ENCODE results near the gene LAPTM5.
"Not testable (repeated sequence)": the region's sequence is repeated elsewhere in the genome, so short reads cannot be mapped to it uniquely, and the experiment has no call there.

The LAPTM5 gene

GRCh38 chr1:30768830-30769718 is 11.5 kb upstream of the LAPTM5 start:
- no peak for DNase-seq

GRCh38 chr1:30768159-30768829 is 10.7 kb upstream of the LAPTM5 start:
- no peak for DNase-seq

GRCh38 chr1:30766948-30767347 is 9.4 kb upstream of the LAPTM5 start:
- not testable (repeated sequence) for DNase-seq

DNA sequence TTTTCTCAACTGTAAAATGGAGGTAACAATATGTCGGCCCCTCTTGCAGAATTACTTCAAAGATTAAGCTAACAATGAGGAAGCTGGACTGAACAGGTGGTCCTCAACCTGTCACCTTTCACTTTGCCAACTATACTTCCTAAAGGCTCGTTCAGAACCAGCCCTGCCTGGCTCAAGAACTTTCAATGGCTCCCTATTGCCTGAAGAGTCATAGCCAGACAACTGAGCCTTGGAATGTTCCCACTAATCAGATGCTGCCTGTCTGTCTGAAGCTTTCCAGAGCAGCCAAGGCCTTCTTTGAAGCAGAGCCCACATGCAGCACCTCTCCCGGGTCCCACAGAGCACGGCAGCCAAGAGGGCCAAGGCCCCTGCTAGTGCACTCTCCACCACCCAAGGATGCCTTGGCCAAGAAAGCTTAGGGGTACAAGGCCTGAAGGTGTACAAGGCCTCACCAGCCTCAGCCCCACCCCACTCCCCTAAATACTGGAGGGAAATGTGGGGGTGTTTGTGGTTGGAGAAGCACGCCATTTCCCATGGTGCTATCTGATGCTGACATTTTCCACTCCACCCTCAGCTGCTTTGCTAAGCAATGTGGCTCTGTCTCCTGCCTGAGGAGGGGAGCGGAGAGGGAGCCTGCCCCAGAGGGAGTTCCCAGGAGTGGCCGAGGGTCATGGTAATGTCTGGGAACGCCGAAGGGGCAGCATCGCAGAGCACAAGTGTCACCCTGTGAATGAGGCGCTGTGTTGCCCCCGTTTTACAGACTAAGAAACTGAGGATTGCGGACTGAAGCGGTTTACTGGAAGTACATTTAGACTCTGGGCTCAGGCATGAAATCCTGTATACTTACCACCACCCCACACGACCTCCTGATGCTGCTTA is 8.2 kb upstream of the LAPTM5 start:
- DNase-seq = no peak

DNA sequence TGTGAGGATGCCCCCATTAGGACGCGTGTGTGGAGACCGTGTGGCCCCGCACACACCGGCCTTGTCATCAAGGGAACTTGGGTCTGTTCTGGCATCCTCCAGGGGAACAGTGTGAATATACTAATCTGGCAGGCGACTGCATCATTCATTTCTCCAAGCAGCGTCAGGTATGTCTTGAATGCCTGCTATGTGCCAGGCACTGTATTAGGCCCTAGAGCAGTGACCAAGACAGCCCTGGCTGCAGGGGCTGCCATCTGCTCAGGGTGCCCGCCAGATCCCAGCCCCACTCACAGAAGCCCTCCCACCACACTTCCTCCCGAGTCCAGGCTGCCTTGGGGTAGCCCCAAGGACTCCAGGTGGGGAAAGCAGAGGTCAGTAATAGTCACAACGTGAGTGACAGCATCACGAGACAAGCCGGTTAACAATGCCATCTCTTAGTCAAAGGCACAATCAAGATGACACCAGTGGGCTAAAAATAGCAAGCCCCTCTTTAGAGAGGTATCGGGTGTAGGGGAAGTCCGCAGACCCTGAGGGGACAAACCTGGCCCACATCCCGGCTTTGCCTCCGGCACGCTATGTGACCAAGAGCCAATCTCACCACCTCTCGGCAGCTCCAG is 7.5 kb upstream of the LAPTM5 start:
- DNase-seq = no peak

- DNase-seq = no peak
These were observed 6.8 kb upstream of the LAPTM5 start for GRCh38 chr1:30764396-30764795.

DNA sequence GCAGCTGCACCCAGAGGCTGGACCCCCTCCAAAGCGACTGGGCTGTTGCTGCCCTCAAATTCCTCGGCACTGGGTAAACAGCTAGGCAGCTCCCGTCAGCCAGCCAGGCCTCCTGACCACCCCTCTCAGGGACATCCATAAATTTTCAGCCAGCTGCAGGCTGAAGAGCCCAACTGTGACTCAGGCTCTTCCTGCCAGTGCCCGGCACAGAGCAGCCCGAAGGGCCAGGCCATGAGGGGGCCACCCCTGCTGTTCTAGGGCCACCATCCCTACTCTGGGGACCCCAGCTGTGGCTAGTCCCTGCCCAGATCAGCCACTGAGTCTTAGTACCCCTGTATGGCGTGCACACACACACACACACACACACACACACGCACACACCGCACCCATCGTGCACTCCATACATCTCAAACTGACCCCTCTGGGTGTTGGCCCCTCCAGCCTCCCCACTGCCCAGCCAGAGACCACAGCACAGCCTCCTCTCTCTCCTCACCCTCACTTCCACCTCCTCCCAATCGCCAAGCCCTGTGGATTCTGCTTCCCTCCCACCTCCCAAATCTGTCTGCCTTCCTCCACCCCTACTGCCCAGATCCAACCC is 6.2 kb upstream of the LAPTM5 start:
- DNase-seq = no peak

DNA sequence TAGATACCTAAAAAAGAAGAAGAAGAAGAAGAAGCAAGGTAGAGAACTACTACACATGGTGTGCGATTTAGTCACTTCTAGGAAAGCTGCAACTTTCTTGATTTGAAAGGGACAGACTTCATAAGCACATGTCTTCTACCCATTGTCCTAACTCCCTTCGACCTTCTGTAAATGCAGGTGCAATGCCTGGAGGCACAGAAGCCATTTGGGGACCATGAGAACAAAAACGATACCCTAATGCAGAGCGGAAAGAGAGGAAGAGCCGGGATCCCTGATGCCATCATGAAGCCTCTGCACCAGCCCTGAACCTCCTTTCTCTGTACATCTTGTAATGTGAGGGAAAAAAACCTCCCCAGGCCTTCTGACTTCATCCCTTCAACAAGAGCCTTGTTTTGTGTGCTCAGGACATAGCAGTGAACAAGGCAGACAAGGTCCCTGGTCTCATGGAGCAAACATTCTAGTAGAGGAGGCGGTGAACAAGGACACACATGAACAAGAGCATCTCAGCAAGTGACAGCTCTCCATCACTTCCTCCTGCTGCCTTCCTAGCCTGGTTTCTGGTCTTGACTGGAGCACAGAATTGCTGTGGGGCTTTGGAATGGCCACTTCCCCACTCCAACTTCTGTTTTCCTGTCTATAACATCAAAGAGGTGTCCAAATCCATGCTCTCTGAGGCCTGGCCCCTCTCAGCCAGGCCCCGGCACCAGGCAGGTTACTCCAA is 5.5 kb upstream of the LAPTM5 start:
- no peak for DNase-seq

GRCh38 chr1:30762152-30762929 is 4.8 kb upstream of the LAPTM5 start:
- no peak for DNase-seq

GRCh38 chr1:30761381-30762151 is 4.0 kb upstream of the LAPTM5 start:
- DNase-seq = no peak

DNA sequence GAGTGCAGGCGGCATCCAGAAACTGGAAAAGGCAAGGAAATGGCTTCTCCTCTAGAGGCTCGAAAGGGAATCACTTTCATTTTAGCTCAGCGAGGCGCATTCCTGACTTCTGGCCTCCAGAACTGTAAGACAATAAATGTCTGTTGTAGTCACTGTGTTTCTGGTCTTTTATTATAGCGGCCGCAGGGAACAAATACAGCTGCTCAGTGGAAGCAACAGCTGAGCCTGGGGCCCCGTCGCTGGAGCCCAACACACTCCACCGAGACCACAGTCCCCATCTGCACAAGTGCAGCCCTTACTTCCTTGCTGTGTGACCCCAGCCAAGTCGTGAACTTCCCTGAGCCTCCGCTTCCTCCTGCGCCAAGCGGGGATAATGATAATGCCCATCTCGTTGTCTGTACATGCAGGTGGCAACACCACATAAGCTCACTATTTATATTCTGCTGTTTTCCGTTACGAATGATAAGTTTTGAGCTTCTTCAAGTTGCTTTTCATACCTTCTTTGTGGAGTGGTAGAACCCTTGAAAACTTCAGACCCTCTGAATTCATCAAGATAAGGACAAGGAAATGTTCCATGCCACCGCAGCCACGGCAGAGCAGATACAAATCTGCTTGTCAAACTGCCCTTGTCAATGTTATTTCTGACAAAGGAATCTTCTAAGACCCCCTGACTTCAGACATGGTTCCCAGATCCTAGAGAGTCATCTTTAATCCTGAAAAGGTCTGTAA is 3.2 kb upstream of the LAPTM5 start:
- no peak for DNase-seq

- no peak for DNase-seq
These were observed 2.2 kb upstream of the LAPTM5 start for GRCh38 chr1:30759718-30760281.

DNA sequence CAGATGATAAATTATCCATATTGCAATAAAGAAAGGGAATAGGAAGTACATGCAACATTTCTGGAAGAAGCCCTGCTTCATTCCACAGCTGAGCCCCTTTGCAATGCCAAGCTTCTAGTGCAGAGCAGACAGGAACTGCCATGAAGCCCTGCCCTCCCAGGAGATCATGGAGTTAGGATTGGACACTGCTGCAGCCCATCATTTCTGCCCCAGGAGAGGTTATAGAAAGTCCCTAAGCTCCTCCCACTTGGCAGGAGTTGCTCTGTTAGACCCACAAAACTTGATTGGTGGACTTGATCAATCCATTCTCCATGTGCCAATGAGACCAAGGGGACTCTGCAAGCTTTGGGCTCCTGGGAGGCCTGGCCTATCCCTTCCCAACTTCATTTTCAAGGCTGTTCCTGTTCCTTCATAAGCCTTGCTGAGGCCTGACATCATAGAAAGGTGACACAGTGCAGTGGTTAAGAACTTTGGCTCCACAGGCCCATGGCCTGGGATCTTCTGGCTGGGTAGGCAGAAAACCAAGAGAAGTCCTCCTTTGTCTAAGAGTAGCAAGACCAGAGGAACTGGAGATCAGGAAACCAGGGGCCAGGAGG is 1.3 kb upstream of the LAPTM5 start:
- DNase-seq = no peak

- no peak for DNase-seq
These were observed 631 bp upstream of the LAPTM5 start for GRCh38 chr1:30758121-30758688.

- no peak for DNase-seq
These were observed 826 bp downstream of the LAPTM5 start for GRCh38 chr1:30756545-30757351.

- DNase-seq = no peak
These were observed 1.4 kb downstream of the LAPTM5 start for GRCh38 chr1:30756206-30756544.

GRCh38 chr1:30755746-30756145 is 1.8 kb downstream of the LAPTM5 start:
- DNase-seq = no peak

DNA sequence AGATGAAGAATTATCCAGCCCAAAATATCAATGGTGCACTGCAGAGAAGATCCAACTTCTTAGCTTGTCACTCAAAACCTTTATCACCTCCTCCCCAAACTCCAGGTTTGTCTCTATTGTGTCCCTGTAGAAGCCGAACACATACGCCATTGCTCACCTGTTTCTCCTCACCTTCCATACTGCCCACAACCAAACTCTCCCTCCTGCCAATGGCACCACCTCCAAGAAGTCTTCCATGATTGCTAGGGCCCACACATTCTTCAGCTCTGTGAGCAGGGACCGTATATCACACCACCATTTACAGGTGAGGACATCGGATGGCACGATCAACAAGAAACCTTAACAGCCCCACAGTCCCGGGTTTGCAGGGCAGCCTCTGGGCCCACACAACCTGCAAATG is 2.2 kb downstream of the LAPTM5 start:
- DNase-seq = no peak

All from DMS 273 treated with DMSO at 0.1 percent for 48 hours (cell line).